Stimulated activated memory B cell treated with anti-CD40 and anti-IgM and Interleukin-4, amounts not matched to agents 10 μg/mL and 1 μg/mL and 100 μg/mL, for 72 hours (primary cell): ENCODE results near the gene PLXDC2.

Experiments used
- ATAC-seq: fragments of 150-1000 bp; cut with Tn5 transposase; 2 replicates; pipeline ENCODE4 v1.10.0; 2021
- H3K27ac Mint-ChIP-seq: one replicate; pipeline ENCODE4 v1.8.0; 2022; ENCODE audit warnings: mild to moderate bottlenecking, mixed read lengths
- H3K27me3 Mint-ChIP-seq: one replicate; pipeline ENCODE4 v1.8.0; 2022; ENCODE audit warnings: mixed read lengths
- H3K36me3 Mint-ChIP-seq: one replicate; pipeline ENCODE4 v1.8.0; 2022; ENCODE audit warnings: mixed read lengths
- H3K4me1 Mint-ChIP-seq: one replicate; pipeline ENCODE4 v1.8.0; 2022; ENCODE audit warnings: mixed read lengths
- H3K4me3 Mint-ChIP-seq: one replicate; pipeline ENCODE4 v1.8.0; 2022; ENCODE audit warnings: mild to moderate bottlenecking, moderate library complexity, mixed read lengths
- H3K9me3 Mint-ChIP-seq: one replicate; pipeline ENCODE4 v1.8.0; 2022; ENCODE audit warnings: mixed read lengths

PLXDC2 gene

GRCh38 chr10:20085115-20085514, 268.9 kb downstream of the PLXDC2 start:
- H3K36me3 Mint-ChIP-seq: no peaks in the 10 kb centered on the region
- no peaks in the 10 kb centered on the region for H3K27me3 Mint-ChIP-seq
- H3K9me3 Mint-ChIP-seq: no peaks in the 10 kb centered on the region
- no peak for ATAC-seq
- no peaks in the 10 kb centered on the region for H3K4me1 Mint-ChIP-seq
- H3K27ac Mint-ChIP-seq: no peak overlapping the region
- H3K4me3 Mint-ChIP-seq: no peak overlapping the region

- H3K27me3 Mint-ChIP-seq: no peaks in the 10 kb centered on the region
- no peak overlapping the region for H3K4me3 Mint-ChIP-seq
- no peak overlapping the region for H3K27ac Mint-ChIP-seq
- no peaks in the 10 kb centered on the region for H3K36me3 Mint-ChIP-seq
- H3K4me1 Mint-ChIP-seq: no peaks in the 10 kb centered on the region
- H3K9me3 Mint-ChIP-seq: no peaks in the 10 kb centered on the region
- ATAC-seq: no peak
Measured at GRCh38 chr10:20087353-20087752, 271.1 kb downstream of the PLXDC2 start.

DNA sequence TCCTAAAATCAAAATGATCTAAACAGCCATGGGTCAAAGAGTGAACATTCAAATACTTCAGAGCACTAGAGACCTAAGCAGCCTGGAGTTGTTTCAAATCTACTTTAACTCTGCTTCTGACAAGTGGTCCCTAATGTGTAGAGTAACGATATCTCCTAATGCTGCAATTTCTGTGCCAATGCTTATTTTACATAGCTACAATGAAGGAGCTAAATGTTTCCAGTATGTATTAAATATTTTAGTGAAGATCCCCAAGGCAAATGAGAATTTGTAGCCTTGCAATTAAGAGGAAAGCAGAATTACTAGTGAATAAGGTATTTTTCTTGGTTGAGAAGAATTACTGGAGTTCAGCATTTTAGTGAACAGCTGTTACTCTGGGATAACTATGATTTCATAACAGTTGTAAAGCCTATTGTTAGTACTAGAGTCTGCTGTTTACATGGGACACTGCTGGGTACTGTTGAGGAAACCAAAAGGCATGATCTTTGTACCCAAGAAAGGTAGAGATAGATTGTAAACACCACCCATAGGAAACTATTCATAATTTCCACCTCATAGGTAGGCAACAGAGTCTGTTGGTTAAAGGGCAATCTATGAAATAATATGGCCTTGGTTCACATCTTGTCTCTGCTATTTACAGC, 271.9 kb downstream of the PLXDC2 start:
- peaks cover 4% of the 10 kb centered on the region for H3K9me3 Mint-ChIP-seq
- H3K27ac Mint-ChIP-seq: no peak overlapping the region
- no peaks in the 10 kb centered on the region for H3K4me1 Mint-ChIP-seq
- H3K4me3 Mint-ChIP-seq: no peak overlapping the region
- no peaks in the 10 kb centered on the region for H3K27me3 Mint-ChIP-seq
- ATAC-seq: no peak
- H3K36me3 Mint-ChIP-seq: no peaks in the 10 kb centered on the region

DNA sequence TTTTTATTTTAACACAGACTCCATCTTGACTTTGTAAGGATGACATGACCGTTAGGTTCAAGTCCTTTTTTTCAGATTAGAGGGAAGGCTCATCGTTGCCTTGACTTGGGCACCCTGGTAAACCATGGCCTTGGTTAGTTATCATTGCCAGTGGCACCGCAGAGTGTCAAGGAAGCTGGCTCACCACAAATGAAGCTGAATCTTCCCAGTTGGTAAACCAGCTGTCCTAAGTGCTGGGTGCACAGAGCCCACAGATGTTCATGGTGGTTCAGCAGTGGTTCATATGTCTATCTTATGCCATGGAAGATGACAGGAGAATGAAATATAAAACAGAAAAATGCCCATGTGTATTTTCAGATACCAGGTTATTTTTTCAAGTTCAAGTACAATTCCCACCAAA, 273.6 kb downstream of the PLXDC2 start:
- no peak overlapping the region for H3K4me3 Mint-ChIP-seq
- no peak for ATAC-seq
- no peaks in the 10 kb centered on the region for H3K4me1 Mint-ChIP-seq
- H3K27me3 Mint-ChIP-seq: no peaks in the 10 kb centered on the region
- peaks cover 4% of the 10 kb centered on the region for H3K9me3 Mint-ChIP-seq
- no peak overlapping the region for H3K27ac Mint-ChIP-seq
- H3K36me3 Mint-ChIP-seq: no peaks in the 10 kb centered on the region

DNA sequence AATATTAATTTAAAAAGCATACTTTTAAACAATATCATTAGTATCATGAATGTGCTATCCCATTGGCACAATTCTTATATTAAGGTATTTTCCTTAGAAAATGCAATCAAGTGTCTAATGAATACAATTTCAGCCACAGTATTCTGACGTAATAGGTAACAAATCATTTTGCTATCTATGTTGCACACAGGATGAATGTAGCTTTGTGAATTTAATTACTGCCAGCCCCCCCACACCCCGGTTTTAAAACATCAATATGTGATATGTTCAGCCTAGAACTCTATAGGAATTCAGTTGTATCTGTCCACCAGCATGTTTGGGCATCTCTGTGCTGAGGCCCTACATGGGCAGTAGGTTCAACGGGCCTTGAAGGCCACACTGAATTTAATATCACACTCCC, 274.6 kb downstream of the PLXDC2 start:
- peaks cover 4% of the 10 kb centered on the region for H3K9me3 Mint-ChIP-seq
- no peak for ATAC-seq

GRCh38 chr10:20091698-20092097, 275.5 kb downstream of the PLXDC2 start:
- H3K4me1 Mint-ChIP-seq: no peaks in the 10 kb centered on the region
- peaks cover 7% of the 10 kb centered on the region for H3K9me3 Mint-ChIP-seq
- no peak overlapping the region for H3K27ac Mint-ChIP-seq
- H3K27me3 Mint-ChIP-seq: no peaks in the 10 kb centered on the region
- no peaks in the 10 kb centered on the region for H3K36me3 Mint-ChIP-seq
- H3K4me3 Mint-ChIP-seq: no peak overlapping the region
- ATAC-seq: no peak

More for the DNA sequence above, 274.6 kb downstream of the PLXDC2 start:
- Mint-ChIP-seq H3K27ac (no peak overlapping the region), H3K4me1 (no peaks in the 10 kb centered on the region), H3K4me3 (no peak overlapping the region), H3K36me3 (no peaks in the 10 kb centered on the region), H3K27me3 (no peaks in the 10 kb centered on the region)

GRCh38 chr10:20093600-20093999, 277.4 kb downstream of the PLXDC2 start:
- Mint-ChIP-seq H3K27ac (no peak overlapping the region), H3K9me3 (peaks cover 7% of the 10 kb centered on the region), H3K27me3 (no peaks in the 10 kb centered on the region), H3K4me3 (no peak overlapping the region), H3K36me3 (no peaks in the 10 kb centered on the region), H3K4me1 (no peaks in the 10 kb centered on the region)
- ATAC-seq: no peak

GRCh38 chr10:20094226-20094976, 278.2 kb downstream of the PLXDC2 start:
- no peak for ATAC-seq
- H3K9me3 Mint-ChIP-seq: peaks cover 7% of the 10 kb centered on the region
- H3K4me3 Mint-ChIP-seq: no peak overlapping the region
- H3K27me3 Mint-ChIP-seq: no peaks in the 10 kb centered on the region
- H3K27ac Mint-ChIP-seq: no peak overlapping the region
- no peaks in the 10 kb centered on the region for H3K36me3 Mint-ChIP-seq
- H3K4me1 Mint-ChIP-seq: no peaks in the 10 kb centered on the region

DNA sequence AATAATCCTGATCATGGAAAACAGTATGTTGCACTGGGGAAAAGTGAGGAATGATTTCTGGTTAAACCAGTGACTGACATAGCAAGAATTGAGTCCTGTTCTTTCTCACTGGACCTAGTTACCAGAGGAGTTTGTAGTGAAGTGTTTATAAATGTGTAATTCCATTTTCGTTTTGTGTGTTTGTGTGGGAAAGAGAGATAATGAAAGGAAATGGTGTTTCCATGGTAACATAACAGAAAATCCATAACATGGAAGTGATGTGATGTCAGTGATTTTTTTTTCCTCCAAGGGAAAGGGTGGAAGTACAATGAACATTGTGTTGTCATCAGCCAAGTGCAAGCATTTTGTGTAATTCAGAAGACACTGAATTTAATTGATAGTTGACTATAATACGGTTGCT, 283.9 kb downstream of the PLXDC2 start:
- Mint-ChIP-seq H3K4me3 (no peak overlapping the region), H3K4me1 (no peaks in the 10 kb centered on the region), H3K9me3 (peaks cover 6% of the 10 kb centered on the region), H3K36me3 (no peaks in the 10 kb centered on the region), H3K27me3 (no peaks in the 10 kb centered on the region), H3K27ac (no peak overlapping the region)
- no peak for ATAC-seq

GRCh38 chr10:20105236-20105635, 289.0 kb downstream of the PLXDC2 start:
- Mint-ChIP-seq H3K4me3 (no peak overlapping the region), H3K36me3 (no peaks in the 10 kb centered on the region), H3K27me3 (no peaks in the 10 kb centered on the region), H3K9me3 (peaks cover 2% of the 10 kb centered on the region), H3K4me1 (no peaks in the 10 kb centered on the region), H3K27ac (no peak overlapping the region)
- no peak for ATAC-seq

DNA sequence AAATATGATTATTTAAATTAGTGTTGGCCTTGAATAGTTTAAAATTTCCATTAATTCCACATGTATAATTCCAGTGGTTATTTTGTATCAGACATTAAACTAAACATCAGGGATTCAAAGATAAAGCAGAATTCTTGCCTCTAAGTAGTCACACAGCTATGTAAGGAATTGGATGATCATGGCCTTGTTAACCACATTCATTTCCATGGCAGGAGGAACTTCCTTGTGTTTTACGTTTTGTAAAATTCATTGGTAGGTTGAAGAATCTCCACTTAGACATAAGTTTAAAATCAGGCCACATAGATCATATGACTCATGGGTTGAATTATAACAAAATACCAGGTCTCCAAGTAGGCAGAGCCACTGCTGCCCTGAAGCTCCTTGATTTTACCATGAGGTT, 289.7 kb downstream of the PLXDC2 start:
- Mint-ChIP-seq H3K27me3 (no peaks in the 10 kb centered on the region), H3K4me3 (no peak overlapping the region), H3K4me1 (no peaks in the 10 kb centered on the region), H3K9me3 (peaks cover 2% of the 10 kb centered on the region), H3K27ac (no peak overlapping the region), H3K36me3 (no peaks in the 10 kb centered on the region)
- ATAC-seq: no peak

DNA sequence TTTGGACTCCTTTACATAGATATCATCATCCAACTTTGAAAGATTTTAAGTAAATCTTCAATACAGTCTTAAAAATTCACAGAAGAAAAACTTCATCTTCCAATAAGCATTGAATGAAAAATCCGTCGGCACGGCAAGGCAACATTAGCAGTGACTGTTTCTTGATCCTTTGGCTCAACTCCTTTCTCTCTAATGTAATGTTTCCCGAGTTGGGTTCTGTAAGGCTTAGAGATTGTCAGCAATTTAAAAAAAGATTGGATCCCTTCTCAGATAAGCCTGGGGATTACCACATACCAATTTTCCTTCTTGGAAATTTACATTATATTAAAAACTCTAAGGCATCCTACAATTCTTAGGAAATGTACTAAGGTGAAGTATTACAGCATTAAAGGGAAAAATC, 291.8 kb downstream of the PLXDC2 start:
- no peaks in the 10 kb centered on the region for H3K36me3 Mint-ChIP-seq
- no peaks in the 10 kb centered on the region for H3K27me3 Mint-ChIP-seq
- no peak overlapping the region for H3K27ac Mint-ChIP-seq
- no peak overlapping the region for H3K4me3 Mint-ChIP-seq
- H3K4me1 Mint-ChIP-seq: no peaks in the 10 kb centered on the region
- peaks cover 2% of the 10 kb centered on the region for H3K9me3 Mint-ChIP-seq
- ATAC-seq: no peak

DNA sequence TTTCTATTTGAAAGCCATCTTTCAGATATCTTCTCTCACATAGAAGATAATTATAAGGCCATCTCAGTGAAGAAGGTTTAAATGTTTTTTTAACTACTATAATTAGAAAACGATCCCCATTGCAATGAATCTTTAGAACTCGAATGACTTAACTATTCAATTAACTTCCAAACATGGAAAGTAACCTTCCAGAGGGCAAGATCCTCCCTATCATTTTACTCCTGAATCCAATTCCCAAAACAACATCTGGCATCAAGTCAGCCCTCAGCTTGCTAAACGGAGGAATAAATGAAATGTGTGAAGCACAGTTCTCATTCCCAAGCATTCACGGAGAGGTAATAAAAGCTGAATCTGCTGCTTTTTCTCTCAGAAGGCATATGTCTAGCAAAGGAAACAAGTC, 293.4 kb downstream of the PLXDC2 start:
- no peak overlapping the region for H3K27ac Mint-ChIP-seq
- no peaks in the 10 kb centered on the region for H3K4me1 Mint-ChIP-seq
- H3K27me3 Mint-ChIP-seq: no peaks in the 10 kb centered on the region
- H3K4me3 Mint-ChIP-seq: no peak overlapping the region
- H3K36me3 Mint-ChIP-seq: no peaks in the 10 kb centered on the region
- peaks cover 3% of the 10 kb centered on the region for H3K9me3 Mint-ChIP-seq
- no peak for ATAC-seq

DNA sequence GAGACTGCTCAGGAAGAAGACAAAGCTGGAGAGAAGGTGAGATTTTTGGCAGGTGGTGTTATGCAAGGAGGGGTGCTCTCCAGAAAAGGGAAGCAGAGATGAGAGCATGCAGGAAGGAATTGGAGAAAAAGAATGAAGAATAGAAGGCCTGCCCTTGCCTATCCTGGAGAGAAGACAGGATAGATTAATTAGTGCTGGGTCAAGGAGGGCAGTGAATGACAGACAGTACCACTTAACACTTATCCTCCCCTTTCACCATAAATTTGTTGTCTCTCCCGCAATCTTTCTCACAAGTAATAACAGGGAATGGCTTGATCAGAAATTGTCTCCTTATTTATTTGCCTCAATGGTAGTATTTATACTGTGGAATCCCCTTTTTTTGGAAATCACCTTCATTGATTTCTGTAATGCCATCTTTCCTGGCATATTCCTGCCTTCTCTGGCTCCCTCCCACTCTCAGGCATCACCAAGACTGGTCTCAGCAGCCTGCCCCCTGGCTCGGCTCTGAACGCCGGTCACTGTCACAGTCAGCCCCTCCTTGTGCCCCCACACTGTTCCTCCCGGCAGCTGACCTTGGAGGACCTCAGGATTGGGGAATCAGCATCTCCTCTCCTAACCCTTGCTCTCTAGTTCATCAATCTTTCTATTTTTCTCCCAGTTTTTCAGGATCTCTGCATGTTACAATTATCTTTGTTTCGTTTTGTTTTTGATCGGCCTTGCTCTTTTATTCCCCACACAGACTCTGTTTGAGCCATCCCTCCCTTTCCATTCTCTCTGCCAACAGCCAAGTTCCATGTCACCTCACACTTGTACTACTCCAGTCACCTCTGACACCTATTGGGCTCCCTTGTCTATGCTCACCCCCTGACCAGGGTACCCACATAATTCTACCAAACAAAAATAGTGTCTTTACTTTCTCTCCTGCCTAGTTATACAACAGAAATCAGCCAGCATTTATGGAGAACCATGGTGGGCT, 294.2 kb downstream of the PLXDC2 start:
- no peaks in the 10 kb centered on the region for H3K27me3 Mint-ChIP-seq
- H3K36me3 Mint-ChIP-seq: no peaks in the 10 kb centered on the region
- ATAC-seq: no peak
- no peak overlapping the region for H3K27ac Mint-ChIP-seq
- H3K4me3 Mint-ChIP-seq: no peak overlapping the region
- peaks cover 3% of the 10 kb centered on the region for H3K9me3 Mint-ChIP-seq
- H3K4me1 Mint-ChIP-seq: no peaks in the 10 kb centered on the region

DNA sequence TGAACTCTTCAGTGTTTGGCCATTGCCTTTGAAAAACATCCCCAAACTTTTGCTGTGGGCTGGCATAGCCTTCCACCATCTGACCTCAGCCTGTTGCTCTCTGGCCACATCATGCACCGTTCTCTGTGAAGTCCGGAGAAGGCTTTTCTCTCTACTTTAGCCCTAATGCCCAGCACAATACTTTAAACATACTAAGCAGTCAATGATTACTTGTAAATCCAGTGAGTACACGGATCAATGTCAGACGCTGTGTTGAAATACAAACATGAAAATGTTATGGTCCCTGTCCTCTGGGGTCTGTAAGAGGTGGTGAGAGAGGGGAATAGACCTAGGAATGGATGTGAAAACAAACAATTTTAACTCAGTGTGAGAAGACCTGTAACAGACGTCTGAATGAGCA, 297.9 kb downstream of the PLXDC2 start:
- Mint-ChIP-seq H3K9me3 (peaks cover 3% of the 10 kb centered on the region), H3K27ac (no peak overlapping the region), H3K4me1 (no peaks in the 10 kb centered on the region), H3K27me3 (no peaks in the 10 kb centered on the region), H3K36me3 (no peaks in the 10 kb centered on the region), H3K4me3 (no peak overlapping the region)
- ATAC-seq: no peak
